ENCODE data around the gene TTC39C.
"Not testable (repeated sequence)": the region's sequence is repeated elsewhere in the genome, so short reads cannot be mapped to it uniquely, and the experiment has no call there.

TTC39C gene

GRCh38 chr18:24018299-24018886, 3.8 kb downstream of the TTC39C start:
- no peak for DNase-seq

DNA sequence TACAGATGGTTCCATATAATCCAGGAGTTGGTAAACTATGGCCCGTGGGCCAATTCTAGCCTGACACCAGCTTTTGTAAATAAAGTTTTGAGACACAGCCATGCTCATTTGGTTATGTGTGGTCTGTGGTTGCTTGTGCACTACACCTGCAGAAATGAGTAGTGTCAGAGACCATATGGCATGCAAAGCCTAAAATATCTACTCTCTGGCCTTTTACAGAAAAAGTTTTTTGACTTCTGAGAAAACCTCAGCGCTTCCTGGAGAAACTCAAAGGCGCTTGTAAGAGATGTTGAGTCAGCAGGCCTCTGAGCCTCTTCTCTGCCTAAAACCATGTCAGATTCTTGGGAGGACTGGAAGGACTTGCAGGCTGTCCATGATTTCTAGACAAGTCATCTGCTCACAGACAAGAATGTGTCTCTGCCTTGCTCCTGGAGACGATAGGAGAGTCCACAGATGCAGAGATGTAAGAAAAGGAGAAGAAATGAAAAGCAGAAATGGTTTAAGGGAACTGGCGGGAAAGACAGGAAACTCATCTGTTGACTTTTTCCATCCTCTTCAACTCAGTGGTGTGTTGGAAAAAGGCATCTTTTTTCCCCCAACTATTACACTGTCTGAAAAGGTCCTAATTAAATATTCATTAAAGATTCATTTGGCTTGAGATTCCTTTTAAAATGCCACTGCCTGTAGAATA, 5.2 kb downstream of the TTC39C start:
- no peak for DNase-seq

DNA sequence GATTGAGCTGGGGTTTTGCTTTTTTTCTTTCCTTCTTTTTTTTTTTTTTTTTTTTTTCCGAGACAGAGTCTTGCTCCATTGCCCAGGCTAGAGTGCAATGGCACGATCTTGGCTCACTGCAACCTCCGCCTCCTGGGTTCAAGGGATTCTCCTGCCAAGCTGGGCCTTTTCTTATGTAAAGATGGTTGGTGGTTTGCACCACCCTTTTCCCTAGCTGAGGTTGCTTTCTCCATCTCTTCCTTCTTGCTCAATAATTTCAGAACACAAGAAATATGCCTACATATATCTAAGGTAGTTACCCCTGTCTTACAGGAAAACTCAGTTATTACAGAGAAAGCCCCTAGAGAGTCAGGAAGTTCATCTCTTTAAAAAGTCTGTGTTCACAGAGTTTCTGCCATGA, 7.0 kb downstream of the TTC39C start:
- DNase-seq, result no peak

GRCh38 chr18:24022161-24022560, 7.6 kb downstream of the TTC39C start:
- DNase-seq, result peak; percentile 15

GRCh38 chr18:24023185-24023814, 8.7 kb downstream of the TTC39C start:
- DNase-seq, result peak; percentile 54

- no peak for DNase-seq
These were observed 9.9 kb downstream of the TTC39C start for GRCh38 chr18:24024425-24024824.

DNA sequence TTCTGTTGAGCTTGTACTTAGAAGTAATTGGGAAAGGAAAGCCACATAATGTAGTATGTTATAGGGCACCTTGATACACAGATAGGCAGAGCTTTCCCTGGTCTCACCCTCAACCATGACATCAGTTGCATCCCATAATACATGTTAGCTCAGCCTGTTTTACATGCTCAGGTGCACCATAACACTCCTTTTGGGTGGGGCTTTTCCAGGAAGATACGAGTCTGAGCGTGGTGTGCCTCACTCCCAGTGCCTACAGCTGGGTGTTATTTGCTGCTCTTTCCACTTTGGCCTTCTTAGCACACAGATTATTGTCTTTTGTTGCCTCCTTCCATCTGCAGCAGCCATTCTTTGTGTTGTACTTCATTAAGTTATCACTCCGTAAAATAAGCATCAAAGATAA, 11.9 kb downstream of the TTC39C start:
- no peak for DNase-seq

GRCh38 chr18:24027156-24027827, 12.7 kb downstream of the TTC39C start:
- DNase-seq, result no peak

DNA sequence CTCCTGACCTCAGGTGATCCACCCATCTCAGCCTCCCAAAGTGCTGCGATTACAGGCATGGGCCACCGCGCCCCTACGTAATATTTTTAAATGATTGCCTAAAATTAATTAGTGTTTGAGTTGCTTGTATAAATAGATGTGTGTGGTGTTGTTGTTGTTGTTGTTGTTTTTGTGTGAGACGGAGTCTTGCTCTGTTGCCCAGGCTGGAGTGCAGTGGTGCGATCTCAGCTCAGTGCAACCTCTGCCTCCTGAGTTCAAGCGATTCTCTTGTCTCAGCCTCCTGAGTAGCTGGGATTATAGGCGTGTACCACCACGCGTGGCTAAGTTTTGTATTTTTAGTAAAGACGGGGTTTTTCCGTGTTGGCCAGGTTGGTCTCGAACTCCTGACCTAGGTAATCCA, 14.4 kb downstream of the TTC39C start:
- DNase-seq, result not testable (repeated sequence)

- DNase-seq, result peak; percentile 63
These were observed 16.8 kb downstream of the TTC39C start for GRCh38 chr18:24031318-24031717.

- no peak for DNase-seq
These were observed 17.4 kb downstream of the TTC39C start for GRCh38 chr18:24031916-24032315.

DNA sequence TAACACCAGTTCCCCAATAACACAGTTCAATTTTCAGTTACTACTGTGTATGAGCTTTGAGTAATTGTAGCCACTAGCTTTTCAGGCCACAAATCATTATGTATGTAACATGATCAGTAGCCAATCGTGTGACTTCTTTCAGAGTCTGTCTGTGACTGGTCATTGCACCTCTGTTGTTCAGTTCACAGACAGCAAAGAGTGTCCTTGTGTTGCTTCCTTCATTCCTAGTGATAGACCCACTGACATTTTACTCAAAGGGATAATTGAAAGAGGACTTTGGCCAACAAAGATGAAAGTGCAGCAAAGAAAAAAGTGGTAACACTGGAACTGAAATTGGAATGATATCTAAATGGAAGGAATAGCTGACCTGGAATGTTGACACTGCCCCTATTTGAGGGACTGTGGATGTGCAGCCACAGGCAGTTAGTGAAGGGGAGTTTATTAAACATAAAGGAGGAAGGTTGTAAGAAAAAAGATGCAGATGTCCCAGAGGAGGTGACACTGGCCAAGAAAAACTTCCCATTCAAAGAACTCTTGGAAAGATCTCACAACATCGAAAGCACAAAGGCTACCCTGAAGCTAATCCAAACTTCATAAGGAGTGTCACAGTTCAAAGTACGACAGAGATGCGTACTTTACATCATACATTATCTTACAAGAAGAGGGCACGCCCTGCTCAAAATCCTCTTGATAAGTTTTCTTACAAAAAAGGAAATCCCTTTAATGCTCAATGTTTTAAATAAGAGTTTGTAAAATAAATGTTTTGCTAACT, 19.3 kb downstream of the TTC39C start:
- no peak for DNase-seq

DNA sequence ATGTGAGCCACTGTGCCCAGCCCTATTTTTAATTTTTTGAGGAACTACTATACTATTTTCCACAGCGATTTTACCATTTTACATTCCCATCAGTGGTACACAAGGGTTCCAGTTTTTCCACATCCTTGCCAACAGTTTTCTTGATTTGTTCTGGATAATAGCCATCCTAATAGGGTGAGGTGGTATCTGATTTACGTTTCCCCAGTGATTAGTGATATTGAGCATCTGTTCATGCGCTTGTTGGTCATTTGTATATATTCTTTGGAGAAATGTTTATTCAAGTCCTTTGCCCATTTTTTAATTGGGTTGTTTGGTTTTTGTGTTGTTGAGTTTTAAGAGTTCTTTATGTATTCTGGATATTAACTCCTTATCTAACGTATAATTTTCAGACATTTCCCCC, 20.8 kb downstream of the TTC39C start:
- no peak for DNase-seq

- no peak for DNase-seq
These were observed 25.1 kb downstream of the TTC39C start for GRCh38 chr18:24039671-24040070.

DNA sequence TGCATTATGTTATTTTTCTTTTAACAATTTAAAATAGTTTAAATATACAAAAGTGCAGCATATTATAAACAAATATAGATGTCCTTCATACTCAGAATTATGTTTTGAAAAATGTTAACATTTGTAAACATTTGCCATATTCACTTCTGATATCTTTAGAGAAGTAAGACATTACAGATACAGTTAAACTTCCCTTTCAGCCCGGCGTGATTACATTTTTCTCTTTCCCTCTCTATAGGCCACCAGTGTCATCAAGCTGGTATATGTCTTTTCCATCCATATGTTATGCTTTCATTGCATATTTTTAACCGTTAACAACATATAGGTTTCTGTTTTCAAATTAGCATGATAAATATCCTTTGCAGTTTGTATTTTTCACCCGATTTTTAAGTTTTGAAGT, 27.1 kb downstream of the TTC39C start:
- no peak for DNase-seq

DNA sequence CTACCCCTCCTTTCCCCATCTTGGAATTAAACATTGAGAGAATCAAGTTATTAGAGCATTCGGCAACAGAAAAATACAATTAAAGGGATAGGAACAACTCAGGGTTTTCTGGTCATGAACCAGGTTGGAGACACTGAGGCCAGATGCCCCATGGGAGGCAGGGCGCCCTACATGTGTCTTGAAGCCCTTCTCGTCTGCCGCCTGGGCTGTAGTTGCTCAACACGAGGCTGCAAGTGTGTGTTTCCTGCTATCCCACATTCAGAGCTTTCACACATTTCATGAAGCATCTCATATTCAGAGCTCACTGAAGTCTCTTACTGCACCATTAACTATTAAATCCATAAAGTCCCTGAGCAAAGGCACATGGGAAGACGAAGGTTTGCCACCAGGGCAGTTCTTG, 28.8 kb downstream of the TTC39C start:
- DNase-seq, result no peak

DNA sequence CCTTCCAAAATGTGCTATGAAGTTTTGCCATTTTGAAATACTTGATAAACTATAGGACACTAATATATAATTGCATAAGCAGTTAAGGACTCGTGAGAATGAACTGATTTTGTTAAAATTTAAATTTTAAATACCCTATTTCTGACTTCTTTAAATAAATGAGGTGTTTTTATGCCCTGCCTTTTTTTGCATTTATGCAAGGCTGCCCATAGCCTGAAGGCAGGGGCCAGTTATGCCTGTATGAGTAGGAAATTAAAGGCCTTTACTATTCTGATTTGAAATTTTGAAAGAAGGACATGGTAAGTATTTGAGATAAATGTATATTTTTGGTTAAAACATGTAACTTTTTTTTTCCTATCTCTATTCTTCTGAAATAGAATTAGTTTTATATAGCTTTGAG, 33.7 kb downstream of the TTC39C start:
- DNase-seq, result no peak

DNA sequence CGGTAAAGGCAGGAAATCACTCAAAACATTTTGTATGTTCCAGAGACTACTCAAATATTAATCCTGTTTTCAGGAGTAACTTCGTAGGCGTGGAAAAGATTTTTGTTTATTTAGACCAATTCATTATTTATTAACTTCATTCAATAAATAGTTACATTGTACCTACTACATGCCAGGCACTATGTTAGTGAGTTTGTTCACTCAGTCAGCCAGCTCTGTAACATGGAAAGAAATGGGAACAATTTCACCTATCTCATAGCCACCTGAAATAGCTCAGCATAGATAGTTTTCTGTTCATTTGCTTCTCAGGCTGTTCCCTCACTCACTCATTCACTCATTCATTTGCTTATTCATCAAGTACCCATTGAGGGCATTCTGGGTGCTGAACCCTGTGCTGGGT, 34.6 kb downstream of the TTC39C start:
- no peak for DNase-seq

DNA sequence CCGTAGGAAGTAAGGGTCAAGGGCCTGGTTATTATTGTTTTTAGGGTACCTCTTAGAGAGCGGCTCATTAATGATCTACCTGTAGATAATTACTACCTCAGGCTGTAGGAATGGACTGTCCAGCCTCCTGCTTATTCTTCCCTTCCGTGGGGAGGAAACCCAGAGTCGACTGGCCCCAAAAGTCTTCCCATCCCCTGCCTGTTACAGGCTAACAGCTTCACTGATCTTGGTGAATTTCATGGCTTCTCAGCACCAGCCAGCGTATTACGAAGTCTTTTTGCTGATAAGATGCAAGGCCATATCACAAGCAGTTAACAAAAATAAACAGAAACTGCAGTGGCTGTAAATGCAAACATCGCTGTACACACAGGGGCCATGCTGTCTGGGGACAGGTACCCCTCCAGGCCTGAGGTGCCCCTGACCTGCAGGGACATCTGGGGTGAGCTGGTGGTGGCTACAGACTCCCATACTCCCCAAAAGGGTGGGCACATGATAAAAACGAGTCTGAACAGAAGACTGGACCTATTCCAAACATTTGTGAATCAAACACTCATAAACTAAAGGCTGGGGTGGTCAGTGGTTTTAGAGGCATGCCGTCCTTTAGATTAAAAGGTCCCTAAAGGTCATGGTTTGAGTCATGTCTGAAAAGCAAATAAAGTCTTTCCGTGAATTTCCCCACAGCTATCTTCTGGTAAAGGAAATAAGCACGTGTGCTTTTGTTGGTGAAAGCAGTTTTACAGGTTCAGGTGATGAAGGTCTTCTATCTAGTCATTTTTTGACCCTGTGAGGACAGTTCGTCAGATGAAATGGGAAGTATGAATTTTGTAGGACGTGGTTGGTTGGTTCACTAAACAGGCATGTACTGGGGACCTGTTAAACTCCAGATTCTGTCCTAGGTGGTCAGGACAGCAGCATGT, 36.7 kb downstream of the TTC39C start:
- DNase-seq, result no peak

DNA sequence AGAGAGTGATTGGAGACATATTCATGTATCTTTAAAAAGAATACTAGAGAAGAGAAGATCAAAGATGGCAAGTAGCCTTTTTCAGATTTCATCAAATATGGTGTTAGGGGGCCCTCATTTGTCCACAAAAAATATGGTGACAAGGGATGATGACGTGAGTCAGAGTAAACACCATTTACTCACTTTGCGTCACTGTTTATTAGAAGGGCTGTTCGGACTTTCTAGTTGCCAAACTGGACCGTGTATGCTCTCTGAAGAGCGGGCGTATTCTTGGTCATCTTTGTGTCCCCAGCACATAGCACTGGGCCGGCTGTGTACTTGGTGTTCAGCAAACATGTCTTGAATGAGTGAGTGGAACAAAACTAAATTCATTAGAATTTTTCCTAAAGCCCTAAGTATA, 37.5 kb downstream of the TTC39C start:
- DNase-seq, result no peak

DNA sequence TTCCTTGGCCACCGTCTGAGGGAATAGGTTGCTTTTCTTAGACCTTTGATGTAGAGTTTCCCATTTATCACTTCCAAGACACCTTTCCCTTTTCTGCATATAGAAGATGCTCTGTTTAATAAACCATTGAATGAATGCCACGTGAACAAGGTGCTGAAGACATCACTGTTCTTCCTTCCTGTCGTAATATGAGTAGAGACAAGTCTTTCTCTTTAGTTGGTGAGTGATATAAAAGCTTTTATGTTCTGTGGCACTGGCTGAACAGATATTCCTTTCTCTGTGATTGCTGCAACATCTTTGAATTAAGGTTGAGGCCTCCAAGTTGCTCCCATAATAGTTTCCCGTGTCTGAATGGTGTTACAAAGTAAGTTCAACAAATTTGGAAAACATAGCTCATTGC, 38.7 kb downstream of the TTC39C start:
- no peak for DNase-seq

DNA sequence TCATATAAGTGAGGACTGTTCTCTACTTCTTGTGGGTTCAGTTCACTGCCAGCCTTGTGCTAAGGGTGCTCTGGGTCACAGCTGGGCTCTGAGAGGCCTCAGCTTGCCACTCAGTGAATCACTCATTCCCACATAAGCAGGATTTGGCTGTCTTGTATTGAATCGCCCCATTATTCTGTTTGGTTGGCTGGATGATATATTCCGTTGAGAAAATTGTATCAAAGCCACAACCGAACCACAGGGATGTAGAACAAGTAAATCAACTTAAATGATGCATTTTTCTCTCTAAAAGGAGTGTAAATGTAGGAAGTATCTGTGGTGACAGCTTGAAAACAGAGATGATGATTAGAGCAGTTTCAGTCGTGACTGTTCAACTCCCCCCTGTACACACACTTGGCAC, 39.6 kb downstream of the TTC39C start:
- no peak for DNase-seq
